Measurements from ENCODE around the gene KCNMB2.

GRCh38 chr3:178807694-178808093, 271.5 kb downstream of the KCNMB2 start:
- TF ChIP-seq CTCF (IDR thresholded peaks at IDR 0.05) (no peak), ZNF138 (CRISPR knock-in tag; conservative IDR thresholded peaks at IDR 0.05) (no peak), ZNF423 (CRISPR knock-in tag; IDR thresholded peaks at IDR 0.05) (no peak), NR2C2 (CRISPR knock-in tag; IDR thresholded peaks at IDR 0.05) (no peak), ESRRA (CRISPR knock-in tag; IDR thresholded peaks at IDR 0.05; ENCODE audit: borderline replicate concordance) (no peak)
- TF ChIP-seq, protein P1, sequence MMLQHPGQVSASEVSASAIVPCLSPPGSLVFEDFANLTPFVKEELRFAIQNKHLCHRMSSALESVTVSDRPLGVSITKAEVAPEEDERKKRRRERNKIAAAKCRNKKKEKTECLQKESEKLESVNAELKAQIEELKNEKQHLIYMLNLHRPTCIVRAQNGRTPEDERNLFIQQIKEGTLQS (CRISPR knock-in tag; conservative IDR thresholded peaks at IDR 0.05) = no peak
